HUES64 (cell line): ENCODE results near the gene MYOD1.

Experiments used
- H3K27ac ChIP-seq: 2 replicates; pipeline ENCODE4 v1.7.0; 2013; ENCODE audit warnings: low read depth, low read length, inconsistent platforms
- H3K27me3 ChIP-seq: 2 replicates; pipeline ENCODE4 v1.6.1; 2013; ENCODE audit warnings: mild to moderate bottlenecking, low read length; ENCODE audit not compliant: insufficient read depth
- H3K36me3 ChIP-seq: 2 replicates; pipeline ENCODE4 v1.6.1; 2013; ENCODE audit warnings: mild to moderate bottlenecking, low read length; ENCODE audit not compliant: insufficient read depth
- H3K4me1 ChIP-seq: 2 replicates; pipeline ENCODE4 v1.6.1; 2013; ENCODE audit warnings: mild to moderate bottlenecking, low read length, moderate library complexity; ENCODE audit not compliant: insufficient read depth
- H3K4me3 ChIP-seq: 2 replicates; pipeline ENCODE4 v1.5.1; 2013; ENCODE audit warnings: mild to moderate bottlenecking, low read length, moderate library complexity
- H3K9ac ChIP-seq: 2 replicates; pipeline ENCODE4 v1.6.1; 2013; ENCODE audit warnings: mild to moderate bottlenecking, low read depth, low read length
- H3K9me3 ChIP-seq: 2 replicates; pipeline ENCODE4 v1.6.1; 2013; ENCODE audit warnings: low read depth, low read length; ENCODE audit not compliant: insufficient read depth
- WGBS: fragments of 150-250, 120-280 bp; methylation state at CpG from one replicate; pipeline ENCODE4 v1.1.7; 2013; ENCODE audit warnings: missing lambda C conversion rate; 5-methylcytosine and 5-hydroxymethylcytosine counted together

MYOD1 gene

GRCh38 chr11:17753641-17754040 lies 34.3 kb downstream of the MYOD1 start:
- Histone ChIP-seq H3K9me3 (no peaks in the 10 kb centered on the region), H3K4me1 (no peaks in the 10 kb centered on the region), H3K4me3 (no peak overlapping the region), H3K36me3 (no peaks in the 10 kb centered on the region), H3K27me3 (no peaks in the 10 kb centered on the region), H3K27ac (no peak overlapping the region), H3K9ac (no peak overlapping the region)
- WGBS: 92% methylated on average over 10 of the region's 10 CpGs

GRCh38 chr11:17755891-17756290 lies 36.5 kb downstream of the MYOD1 start:
- Histone ChIP-seq H3K36me3 (no peaks in the 10 kb centered on the region), H3K4me3 (no peak overlapping the region), H3K27me3 (no peaks in the 10 kb centered on the region), H3K4me1 (no peaks in the 10 kb centered on the region), H3K9ac (no peak overlapping the region), H3K9me3 (no peaks in the 10 kb centered on the region), H3K27ac (no peak overlapping the region)
- WGBS: 81% methylated on average over 3 of the region's 3 CpGs

GRCh38 chr11:17760102-17761029 lies 41.0 kb downstream of the MYOD1 start:
- H3K27me3 ChIP-seq: no peaks in the 10 kb centered on the region
- 57% methylated on average over 23 of the region's 23 CpGs for WGBS
- H3K4me3 ChIP-seq: no peak overlapping the region
- no peaks in the 10 kb centered on the region for H3K4me1 ChIP-seq
- H3K9me3 ChIP-seq: no peaks in the 10 kb centered on the region
- H3K36me3 ChIP-seq: no peaks in the 10 kb centered on the region
- no peak overlapping the region for H3K9ac ChIP-seq
- H3K27ac ChIP-seq: no peak overlapping the region

GRCh38 chr11:17762309-17762974 lies 43.1 kb downstream of the MYOD1 start:
- no peak overlapping the region for H3K27ac ChIP-seq
- no peaks in the 10 kb centered on the region for H3K27me3 ChIP-seq
- 88% methylated on average over 17 of the region's 17 CpGs for WGBS
- no peaks in the 10 kb centered on the region for H3K4me1 ChIP-seq
- H3K36me3 ChIP-seq: no peaks in the 10 kb centered on the region
- no peak overlapping the region for H3K4me3 ChIP-seq
- H3K9ac ChIP-seq: no peak overlapping the region
- H3K9me3 ChIP-seq: no peaks in the 10 kb centered on the region

DNA sequence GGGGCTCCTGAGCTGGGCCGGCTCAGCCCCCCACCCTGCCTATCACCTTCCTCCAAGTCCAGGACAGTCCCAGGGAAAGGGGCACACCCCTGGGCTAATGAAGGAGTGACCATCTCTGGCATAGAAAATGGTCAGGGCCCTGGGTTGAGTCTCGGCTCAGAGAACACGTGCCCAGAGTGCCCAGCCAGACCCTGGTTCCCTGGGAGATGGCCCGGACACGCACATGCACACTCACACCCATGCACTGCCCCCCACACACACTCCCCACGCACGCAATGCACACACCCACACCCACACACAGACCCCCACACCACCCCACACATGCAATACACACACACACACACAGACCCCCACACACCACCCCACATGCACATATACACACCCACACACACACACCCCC lies 43.9 kb downstream of the MYOD1 start:
- Histone ChIP-seq H3K27ac (no peak overlapping the region), H3K9me3 (no peaks in the 10 kb centered on the region), H3K9ac (no peak overlapping the region), H3K36me3 (no peaks in the 10 kb centered on the region), H3K27me3 (no peaks in the 10 kb centered on the region), H3K4me3 (no peak overlapping the region), H3K4me1 (no peaks in the 10 kb centered on the region)
- WGBS: 95% methylated on average over 7 of the region's 7 CpGs

DNA sequence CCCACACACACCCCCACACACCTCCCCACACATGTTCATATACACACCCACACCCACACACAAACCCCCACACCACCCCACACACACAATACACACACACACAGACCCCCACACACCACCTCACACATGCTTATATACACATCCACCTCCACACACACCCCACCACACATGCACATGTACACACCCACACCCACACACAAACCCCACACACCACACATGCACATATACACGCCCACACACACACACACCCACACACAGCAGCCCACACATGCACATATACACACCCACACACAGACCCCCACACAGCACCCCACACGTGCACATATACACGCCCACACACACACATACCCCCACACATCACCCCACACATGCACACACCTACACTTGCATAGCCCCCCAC lies 44.3 kb downstream of the MYOD1 start:
- H3K9me3 ChIP-seq: no peaks in the 10 kb centered on the region
- H3K27ac ChIP-seq: no peak overlapping the region
- no peak overlapping the region for H3K4me3 ChIP-seq
- no peaks in the 10 kb centered on the region for H3K4me1 ChIP-seq
- WGBS: 56% methylated on average over 3 of the region's 3 CpGs
- H3K36me3 ChIP-seq: no peaks in the 10 kb centered on the region
- no peaks in the 10 kb centered on the region for H3K27me3 ChIP-seq
- no peak overlapping the region for H3K9ac ChIP-seq

DNA sequence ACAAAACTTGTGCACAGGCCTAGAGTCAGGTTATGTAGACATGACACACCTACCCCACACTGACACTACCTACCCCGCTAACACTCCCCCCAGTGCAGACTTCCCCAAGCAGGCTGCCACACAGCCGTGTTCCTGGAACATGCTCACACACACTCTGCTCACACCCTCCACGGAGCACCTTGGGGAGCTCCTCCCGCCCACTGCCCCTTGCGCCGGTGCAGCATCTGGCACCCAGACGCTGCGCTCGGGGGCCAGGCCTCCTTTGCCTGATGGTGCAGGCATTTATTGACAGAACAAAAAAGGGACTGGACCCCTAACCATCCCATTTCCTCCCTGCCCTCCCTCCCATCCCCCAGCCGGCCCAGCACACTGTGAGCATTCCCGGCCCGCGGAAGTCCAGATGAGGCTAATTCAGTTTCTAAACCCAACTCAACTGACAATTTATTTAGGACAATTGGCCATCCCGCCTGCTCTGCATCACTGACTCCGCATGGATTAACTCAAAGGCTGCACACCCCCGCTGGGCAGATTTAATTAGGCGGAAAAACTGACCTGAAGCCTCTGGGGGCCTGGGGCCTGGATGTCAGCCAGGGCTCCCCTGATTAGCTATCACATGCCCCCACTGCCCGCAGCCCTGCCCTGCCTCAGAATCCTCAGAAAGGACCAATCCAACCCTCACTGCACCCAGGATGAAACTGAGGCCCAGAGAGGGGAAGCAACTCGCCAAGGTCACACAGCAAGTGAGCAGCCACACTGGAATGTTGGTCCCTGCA lies 45.3 kb downstream of the MYOD1 start:
- Histone ChIP-seq H3K4me3 (no peak overlapping the region), H3K27ac (no peak overlapping the region), H3K36me3 (no peaks in the 10 kb centered on the region), H3K9me3 (no peaks in the 10 kb centered on the region), H3K4me1 (no peaks in the 10 kb centered on the region), H3K27me3 (no peaks in the 10 kb centered on the region), H3K9ac (no peak overlapping the region)
- 81% methylated on average over 19 of the region's 19 CpGs for WGBS

- Histone ChIP-seq H3K27ac (no peak overlapping the region), H3K4me1 (no peaks in the 10 kb centered on the region), H3K36me3 (no peaks in the 10 kb centered on the region), H3K27me3 (no peaks in the 10 kb centered on the region), H3K9ac (no peak overlapping the region), H3K4me3 (no peak overlapping the region), H3K9me3 (no peaks in the 10 kb centered on the region)
- 84% methylated on average over 13 of the region's 13 CpGs for WGBS
Observed at GRCh38 chr11:17765356-17766072, 46.1 kb downstream of the MYOD1 start.

- Histone ChIP-seq H3K4me1 (no peaks in the 10 kb centered on the region), H3K27me3 (no peaks in the 10 kb centered on the region), H3K4me3 (no peak overlapping the region), H3K9ac (no peak overlapping the region), H3K36me3 (no peaks in the 10 kb centered on the region), H3K27ac (no peak overlapping the region), H3K9me3 (no peaks in the 10 kb centered on the region)
- WGBS: 94% methylated on average over 8 of the region's 8 CpGs
Observed at GRCh38 chr11:17766073-17766359, 46.6 kb downstream of the MYOD1 start.

GRCh38 chr11:17766590-17766989 lies 47.2 kb downstream of the MYOD1 start:
- no peaks in the 10 kb centered on the region for H3K9me3 ChIP-seq
- H3K27me3 ChIP-seq: no peaks in the 10 kb centered on the region
- WGBS: 78% methylated on average over 5 of the region's 5 CpGs
- H3K9ac ChIP-seq: no peak overlapping the region
- no peaks in the 10 kb centered on the region for H3K36me3 ChIP-seq
- H3K4me1 ChIP-seq: no peaks in the 10 kb centered on the region
- no peak overlapping the region for H3K4me3 ChIP-seq
- no peak overlapping the region for H3K27ac ChIP-seq
